NB4 (cell line): ENCODE measurements around the gene ARMC12.

Experiments
- DNase-seq: peaks from one replicate; pipeline ENCODE4 v3.0.0; 2010; ENCODE audit warnings: low read depth
- H3K4me3 ChIP-seq: one replicate; pipeline ENCODE4 v1.5.1; 2011; ENCODE audit warnings: mild to moderate bottlenecking, low read depth, low read length, moderate library complexity
- MYC ChIP-seq: IDR thresholded peaks from 2 replicates; pipeline ENCODE4 v1.6.1; 2011; ENCODE audit warnings: low read depth, low read length
- POLR2A ChIP-seq: IDR thresholded peaks from 2 replicates; pipeline ENCODE4 v1.6.1; 2011; ENCODE audit warnings: mild to moderate bottlenecking; ENCODE audit not compliant: insufficient read length; ENCODE audit errors: extremely low read depth
- TF ChIP-seq, protein P1 (sequence below): IDR thresholded peaks from 2 replicates; pipeline ENCODE4 v1.6.1; 2011; ENCODE audit warnings: low read depth, low read length
- TF ChIP-seq, protein P2 (sequence below): IDR thresholded peaks from one replicate; pipeline ENCODE4 v1.5.1; 2012; ENCODE audit warnings: low read depth, low read length

The ARMC12 gene

DNA sequence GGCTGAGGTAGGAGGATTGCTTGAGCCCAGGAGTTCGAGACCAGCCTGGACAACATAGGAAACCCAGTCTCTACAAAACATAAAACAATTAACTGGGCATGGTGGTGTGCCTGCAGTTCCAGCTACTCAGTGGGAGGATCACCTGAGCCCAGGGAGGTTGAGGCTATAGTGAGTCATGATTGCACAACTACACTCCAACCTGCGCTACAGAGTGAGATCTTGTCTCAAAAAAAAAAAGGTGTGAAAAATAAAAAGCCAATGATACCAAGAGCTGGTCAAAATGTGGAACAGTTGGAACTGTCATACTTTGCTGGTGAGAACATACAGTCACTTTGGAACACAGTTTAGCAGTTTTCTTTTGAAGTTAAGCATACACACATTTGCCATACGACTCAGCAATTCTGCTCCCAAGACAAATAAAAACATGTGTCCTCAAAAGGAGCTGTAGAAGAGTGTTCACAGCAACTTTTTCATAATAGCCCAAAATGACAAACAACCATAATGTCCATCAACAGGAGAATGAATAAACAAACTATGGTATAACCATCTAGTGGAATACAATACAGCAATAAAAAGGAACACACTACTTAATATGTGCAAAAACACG lies 26.5 kb upstream of the ARMC12 start:
- H3K4me3 ChIP-seq: no peak overlapping the region
- peak; percentile 47 for DNase-seq
- TF ChIP-seq, protein P1, sequence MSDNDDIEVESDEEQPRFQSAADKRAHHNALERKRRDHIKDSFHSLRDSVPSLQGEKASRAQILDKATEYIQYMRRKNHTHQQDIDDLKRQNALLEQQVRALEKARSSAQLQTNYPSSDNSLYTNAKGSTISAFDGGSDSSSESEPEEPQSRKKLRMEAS: no peak
- TF ChIP-seq MYC (no peak), POLR2A (no peak)
- TF ChIP-seq, protein P2, sequence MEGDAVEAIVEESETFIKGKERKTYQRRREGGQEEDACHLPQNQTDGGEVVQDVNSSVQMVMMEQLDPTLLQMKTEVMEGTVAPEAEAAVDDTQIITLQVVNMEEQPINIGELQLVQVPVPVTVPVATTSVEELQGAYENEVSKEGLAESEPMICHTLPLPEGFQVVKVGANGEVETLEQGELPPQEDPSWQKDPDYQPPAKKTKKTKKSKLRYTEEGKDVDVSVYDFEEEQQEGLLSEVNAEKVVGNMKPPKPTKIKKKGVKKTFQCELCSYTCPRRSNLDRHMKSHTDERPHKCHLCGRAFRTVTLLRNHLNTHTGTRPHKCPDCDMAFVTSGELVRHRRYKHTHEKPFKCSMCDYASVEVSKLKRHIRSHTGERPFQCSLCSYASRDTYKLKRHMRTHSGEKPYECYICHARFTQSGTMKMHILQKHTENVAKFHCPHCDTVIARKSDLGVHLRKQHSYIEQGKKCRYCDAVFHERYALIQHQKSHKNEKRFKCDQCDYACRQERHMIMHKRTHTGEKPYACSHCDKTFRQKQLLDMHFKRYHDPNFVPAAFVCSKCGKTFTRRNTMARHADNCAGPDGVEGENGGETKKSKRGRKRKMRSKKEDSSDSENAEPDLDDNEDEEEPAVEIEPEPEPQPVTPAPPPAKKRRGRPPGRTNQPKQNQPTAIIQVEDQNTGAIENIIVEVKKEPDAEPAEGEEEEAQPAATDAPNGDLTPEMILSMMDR: no peak

DNA sequence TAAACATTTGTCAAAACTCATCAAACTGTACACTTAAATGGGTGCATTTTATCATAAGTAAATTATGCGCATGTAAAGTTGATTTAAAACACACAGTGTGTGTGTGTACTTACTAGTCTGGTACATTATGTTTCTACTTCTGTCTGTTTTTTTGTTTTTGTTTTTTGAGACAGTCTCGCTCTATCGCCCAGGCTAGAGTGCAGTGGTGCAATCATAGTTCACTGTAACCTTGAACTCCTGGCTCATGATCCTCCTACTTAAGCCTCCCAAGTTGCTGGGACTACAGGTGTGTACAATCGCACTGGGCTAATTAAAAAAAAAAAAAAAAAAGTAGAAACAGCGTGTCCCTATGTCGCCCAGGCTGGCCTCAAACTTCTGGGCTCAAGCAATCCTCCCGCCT lies 25.1 kb upstream of the ARMC12 start:
- no peak for DNase-seq
- TF ChIP-seq POLR2A: no peak
- TF ChIP-seq, protein P2: no peak
- TF ChIP-seq, protein P1: no peak
- no peak for TF ChIP-seq MYC
- H3K4me3 ChIP-seq: no peak overlapping the region

DNA sequence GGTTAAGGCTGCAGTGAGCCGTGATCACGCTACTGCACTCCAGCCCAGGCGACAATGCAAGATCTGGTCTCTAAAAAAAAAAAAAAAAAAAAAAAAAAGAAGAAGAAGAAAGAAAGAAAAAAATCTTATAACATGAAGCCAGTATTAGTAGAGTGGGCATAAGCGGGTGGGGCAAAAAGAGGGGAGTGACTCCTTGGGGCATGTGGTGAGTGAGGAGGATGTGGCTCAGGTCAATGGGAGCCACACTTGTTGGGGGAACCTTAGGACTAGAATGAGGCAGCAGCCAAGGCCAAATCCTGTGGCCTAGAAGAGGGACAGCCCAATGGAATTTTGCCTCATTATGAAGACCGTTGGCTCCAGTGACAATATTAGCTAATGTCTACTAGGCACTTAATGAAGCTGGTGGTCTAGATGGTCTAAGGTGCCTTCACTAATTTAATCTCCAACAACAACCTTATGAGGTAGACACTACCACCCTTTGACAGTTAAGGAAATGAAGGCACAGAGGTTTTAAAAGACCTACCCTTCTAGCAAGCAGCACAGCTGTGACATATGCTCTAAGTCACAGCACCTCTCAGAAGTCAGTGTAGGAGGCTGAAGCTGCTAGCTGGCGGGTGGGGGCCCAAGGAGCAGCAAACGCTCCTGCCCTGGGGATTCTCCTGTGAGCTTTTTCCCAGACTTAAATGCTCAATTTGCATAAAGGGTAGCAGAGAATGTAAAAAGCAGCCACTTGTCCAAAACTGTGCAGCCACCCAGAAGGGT lies 23.6 kb upstream of the ARMC12 start:
- TF ChIP-seq, protein P2: no peak
- TF ChIP-seq, protein P1: no peak
- H3K4me3 ChIP-seq: no peak overlapping the region
- peak; percentile 45 for DNase-seq

DNA sequence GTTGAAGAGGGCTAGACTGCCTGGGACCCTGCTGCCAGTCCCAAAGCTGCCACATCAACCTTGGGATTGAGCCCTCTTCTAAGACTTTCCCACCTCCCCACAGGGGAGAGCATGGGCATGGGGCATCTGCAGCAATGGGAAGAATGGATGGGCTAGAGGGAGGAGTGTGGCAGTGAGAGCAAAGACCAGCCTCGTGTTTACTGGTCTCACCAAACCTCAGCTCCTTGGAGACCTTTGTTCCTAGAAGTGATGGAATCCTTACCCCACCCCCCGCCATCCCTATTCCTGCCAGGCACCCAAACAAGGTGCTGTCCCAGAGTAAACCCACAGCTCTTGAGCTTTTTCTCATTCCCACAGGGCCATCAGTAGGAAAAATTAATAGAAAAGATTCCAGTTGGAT lies 20.0 kb upstream of the ARMC12 start:
- TF ChIP-seq, protein P1: no peak
- TF ChIP-seq, protein P2: no peak
- TF ChIP-seq POLR2A (no peak), MYC (no peak)
- no peak for DNase-seq
- H3K4me3 ChIP-seq: no peak overlapping the region

DNA sequence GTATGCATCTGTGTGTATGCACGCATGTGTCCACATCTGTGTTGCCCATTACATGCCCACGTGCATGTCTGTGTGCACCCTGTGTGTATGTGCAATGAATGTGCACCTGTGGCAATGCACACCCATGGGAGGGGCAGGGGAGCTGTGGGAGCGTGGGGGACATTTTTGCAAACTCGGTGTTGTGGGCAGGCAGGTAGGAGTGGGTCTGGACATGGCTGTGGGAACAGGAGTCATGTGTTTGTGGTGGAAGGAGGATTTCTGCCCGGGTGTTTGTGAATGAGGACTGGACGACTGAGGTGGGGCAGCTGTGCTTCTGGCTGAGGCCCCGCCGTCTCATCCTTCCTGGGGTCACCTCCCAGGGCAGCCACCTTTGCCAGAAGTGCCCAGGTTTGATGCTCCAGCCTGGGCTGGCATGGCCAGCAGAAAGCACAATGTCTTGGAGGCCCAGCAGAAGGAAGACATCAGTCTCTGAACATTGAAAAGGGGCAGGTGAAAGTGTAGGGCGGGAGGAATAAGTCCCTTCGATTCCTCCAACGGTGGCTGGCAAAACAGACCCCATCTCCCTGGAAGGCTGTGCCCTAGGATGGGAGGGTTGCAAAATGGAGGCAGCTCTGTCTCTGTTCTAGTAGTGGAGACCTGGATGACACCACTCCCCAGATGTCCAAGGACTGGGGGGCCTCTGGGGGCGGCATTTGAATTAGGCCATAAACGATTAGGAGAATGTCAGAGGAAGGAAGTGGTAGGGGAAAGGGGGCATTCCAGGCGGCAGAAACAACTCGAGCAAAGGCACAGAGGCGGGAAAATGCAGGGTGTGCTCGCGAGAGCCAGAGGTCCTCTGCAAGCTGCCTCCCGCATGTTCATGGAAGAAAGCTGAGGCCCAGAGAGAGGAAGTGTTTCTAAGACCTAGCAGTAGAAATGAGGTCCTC lies 19.1 kb upstream of the ARMC12 start:
- DNase-seq: peak; percentile 60
- TF ChIP-seq POLR2A: no peak
- no peak for TF ChIP-seq MYC
- TF ChIP-seq, protein P2: no peak
- TF ChIP-seq, protein P1: peak; percentile 27; the same call in 1 of the 2 replicates
- H3K4me3 ChIP-seq: no peak overlapping the region
